GM18526 (cell line): ENCODE data around the gene USF3.

Source experiments
- POLR2A ChIP-seq: IDR thresholded peaks from 3 replicates; pipeline ENCODE4 v1.6.1; 2011; ENCODE audit not compliant: insufficient read length; ENCODE audit errors: extremely low read depth

Gene USF3

GRCh38 chr3:113615976-113616375 is 80.5 kb downstream of the USF3 start:
- TF ChIP-seq POLR2A = no peak

GRCh38 chr3:113614402-113614801 is 82.0 kb downstream of the USF3 start:
- TF ChIP-seq POLR2A = no peak

- no peak for TF ChIP-seq POLR2A
Observed at GRCh38 chr3:113607219-113607596, 89.2 kb downstream of the USF3 start.

GRCh38 chr3:113606539-113607218 is 89.8 kb downstream of the USF3 start:
- no peak for TF ChIP-seq POLR2A

- no peak for TF ChIP-seq POLR2A
Observed at GRCh38 chr3:113602836-113603235, 93.6 kb downstream of the USF3 start.

- TF ChIP-seq POLR2A = no peak
Observed at GRCh38 chr3:113602256-113602655, 94.2 kb downstream of the USF3 start.

GRCh38 chr3:113601240-113601639 is 95.2 kb downstream of the USF3 start:
- TF ChIP-seq POLR2A = no peak

- no peak for TF ChIP-seq POLR2A
Observed at GRCh38 chr3:113600418-113601182, 95.8 kb downstream of the USF3 start.
